ENCODE results near the gene ERO1A. TPM values are rescaled to one million over a fixed set of nuclear protein-coding genes. Genes with fewer than 3 reads are reported as not detected.

The ERO1A gene
- total and polyA plus RNA-seq, 2 donors (not counting 1 experiment from before 2014, with no cell fraction given) = 34.5 to 64.9 TPM

- Histone ChIP-seq H3K27me3 (ENCODE audit: control insufficient read depth, insufficient read depth, low read length) (no peaks in the 10 kb centered on the region), H3K4me3 (replicated peaks in 1 of 4; ENCODE audit: control extremely low read depth in 1 of 4, insufficient read depth in 1 of 4, low read depth in 3 of 4, low read length in 4 of 4) (no peak overlapping the region), H2AFZ (ENCODE audit: low read length) (no peak overlapping the region), H3K36me3 (ENCODE audit: control insufficient read depth, insufficient read depth, low read length) (peaks cover 2% of the 10 kb centered on the region), H3K4me2 (ENCODE audit: extremely low read depth, insufficient read depth, low read length) (no peak overlapping the region), H3K4me1 (ENCODE audit: control insufficient read depth, extremely low read depth, insufficient read depth, low read length) (no peaks in the 10 kb centered on the region), H3K9me3 (ENCODE audit: control insufficient read depth, insufficient read depth, low read depth, low read length) (no peaks in the 10 kb centered on the region), H4K20me1 (ENCODE audit: control insufficient read depth, extremely low read depth, insufficient read depth, low read length) (no peaks in the 10 kb centered on the region), H3K27ac (ENCODE audit: insufficient read depth, low read length) (no peak overlapping the region), H3K79me2 (ENCODE audit: control insufficient read depth, insufficient read depth, low read length) (no peaks in the 10 kb centered on the region), H3K9ac (ENCODE audit: insufficient read depth, low read length) (no peak overlapping the region)
- DNase-seq (ENCODE audit: low read depth in 2 of 2) = no peak
- TF ChIP-seq EZH2 (IDR thresholded peaks at IDR 0.05; ENCODE audit: low read length, missing control alignments) = no peak
Observed at GRCh38 chr14:52656905-52657304, 38.5 kb downstream of the ERO1A start.

GRCh38 chr14:52650774-52651173, 44.6 kb downstream of the ERO1A start:
- H3K4me1 ChIP-seq (ENCODE audit: control insufficient read depth, extremely low read depth, insufficient read depth, low read length) = no peaks in the 10 kb centered on the region
- H4K20me1 ChIP-seq (ENCODE audit: control insufficient read depth, extremely low read depth, insufficient read depth, low read length) = no peaks in the 10 kb centered on the region
- DNase-seq (ENCODE audit: low read depth in 2 of 2) = no peak
- no peaks in the 10 kb centered on the region for H3K79me2 ChIP-seq (ENCODE audit: control insufficient read depth, insufficient read depth, low read length)
- TF ChIP-seq CTCF (conservative IDR thresholded peaks at IDR 0.05 in 1 of 2, IDR thresholded peaks at IDR 0.05 in 1 of 2; ENCODE audit: low read depth in 1 of 2, low read length in 2 of 2) (no peak), EZH2 (IDR thresholded peaks at IDR 0.05; ENCODE audit: low read length, missing control alignments) (no peak)
- H3K27me3 ChIP-seq (ENCODE audit: control insufficient read depth, insufficient read depth, low read length) = no peaks in the 10 kb centered on the region
- no peak overlapping the region for H3K4me2 ChIP-seq (ENCODE audit: extremely low read depth, insufficient read depth, low read length)
- peaks cover 2% of the 10 kb centered on the region for H3K36me3 ChIP-seq (ENCODE audit: control insufficient read depth, insufficient read depth, low read length)
- H3K4me3 ChIP-seq (replicated peaks in 1 of 4; ENCODE audit: control extremely low read depth in 1 of 4, insufficient read depth in 1 of 4, low read depth in 3 of 4, low read length in 4 of 4) = no peak overlapping the region
- no peaks in the 10 kb centered on the region for H3K9me3 ChIP-seq (ENCODE audit: control insufficient read depth, insufficient read depth, low read depth, low read length)
- H3K9ac ChIP-seq (ENCODE audit: insufficient read depth, low read length) = no peak overlapping the region
- no peak overlapping the region for H2AFZ ChIP-seq (ENCODE audit: low read length)
- no peak overlapping the region for H3K27ac ChIP-seq (ENCODE audit: insufficient read depth, low read length)

- no peak for TF ChIP-seq CTCF (conservative IDR thresholded peaks at IDR 0.05 in 1 of 2, IDR thresholded peaks at IDR 0.05 in 1 of 2; ENCODE audit: low read depth in 1 of 2, low read length in 2 of 2)
- no peak for TF ChIP-seq EZH2 (IDR thresholded peaks at IDR 0.05; ENCODE audit: low read length, missing control alignments)
- Histone ChIP-seq H3K27me3 (ENCODE audit: control insufficient read depth, insufficient read depth, low read length) (no peaks in the 10 kb centered on the region), H2AFZ (ENCODE audit: low read length) (no peak overlapping the region), H3K4me1 (ENCODE audit: control insufficient read depth, extremely low read depth, insufficient read depth, low read length) (no peaks in the 10 kb centered on the region), H3K36me3 (ENCODE audit: control insufficient read depth, insufficient read depth, low read length) (peaks cover 2% of the 10 kb centered on the region), H3K27ac (ENCODE audit: insufficient read depth, low read length) (no peak overlapping the region), H3K9ac (ENCODE audit: insufficient read depth, low read length) (no peak overlapping the region), H3K4me3 (replicated peaks in 1 of 4; ENCODE audit: control extremely low read depth in 1 of 4, insufficient read depth in 1 of 4, low read depth in 3 of 4, low read length in 4 of 4) (no peak overlapping the region), H4K20me1 (ENCODE audit: control insufficient read depth, extremely low read depth, insufficient read depth, low read length) (no peaks in the 10 kb centered on the region), H3K4me2 (ENCODE audit: extremely low read depth, insufficient read depth, low read length) (no peak overlapping the region), H3K79me2 (ENCODE audit: control insufficient read depth, insufficient read depth, low read length) (no peaks in the 10 kb centered on the region), H3K9me3 (ENCODE audit: control insufficient read depth, insufficient read depth, low read depth, low read length) (no peaks in the 10 kb centered on the region)
- no peak for DNase-seq (ENCODE audit: low read depth in 2 of 2)
Observed at GRCh38 chr14:52649511-52649910, 45.8 kb downstream of the ERO1A start.
